Measurements from ENCODE around the gene GRK7. TPM values are rescaled to one million over a fixed set of nuclear protein-coding genes. Genes with fewer than 3 reads are reported as not detected.
"Not testable (repeated sequence)": the region's sequence is repeated elsewhere in the genome, so short reads cannot be mapped to it uniquely, and the experiment has no call there.

The GRK7 gene
- total RNA-seq, 2 experiments from 2014 or later = not detected

GRCh38 chr3:141788750-141789149 is 25.5 kb downstream of the GRK7 start:
- H3K36me3 Mint-ChIP-seq (ENCODE audit: low read depth); H3K4me3 Mint-ChIP-seq; H3K9me3 Mint-ChIP-seq; H3K4me1 Mint-ChIP-seq; H3K27me3 Mint-ChIP-seq; DNase-seq; H3K27ac Mint-ChIP-seq: not testable (repeated sequence)
- ChIA-PET POLR2A (interaction anchor here (0.8 to 1.0 kb wide), 2 partner anchors 8 to 9 kb away, joined by 3 to 5 read pairs; no protein-coding TSS in a partner anchor), CTCF (interaction anchor here (1.4 kb wide), 1 partner anchor 50 kb away, joined by 4 read pairs; the partner anchor contains the start of gene RNF7)

DNA sequence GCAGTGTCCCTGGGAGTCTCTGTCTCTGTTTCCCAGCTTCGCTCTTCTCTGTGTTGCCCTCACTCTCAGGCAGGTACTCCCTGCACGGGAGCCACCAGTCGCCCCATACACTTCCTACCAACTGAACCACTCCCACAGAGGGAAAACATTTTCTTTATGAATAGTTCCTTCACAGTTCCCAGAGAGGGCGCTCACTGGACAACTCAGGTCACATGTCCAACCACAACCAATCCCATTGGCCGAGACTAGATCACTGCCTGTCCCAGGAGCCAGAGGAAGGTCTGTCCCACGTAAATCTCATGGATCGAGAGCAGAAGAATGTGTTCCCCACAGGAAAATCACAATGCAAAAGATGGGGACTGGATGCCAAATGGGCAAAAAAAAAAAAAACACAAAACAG is 26.1 kb downstream of the GRK7 start:
- Mint-ChIP-seq H3K27me3 (no peaks in the 10 kb centered on the region), H3K4me1 (peaks cover 2% of the 10 kb centered on the region), H3K9me3 (no peaks in the 10 kb centered on the region), H3K4me3 (no peak overlapping the region), H3K27ac (no peak overlapping the region), H3K36me3 (ENCODE audit: low read depth) (no peaks in the 10 kb centered on the region)
- ChIA-PET CTCF (interaction anchor here (0.5 kb wide), 1 partner anchor 51 kb away, joined by 4 read pairs; the partner anchor contains the start of gene RNF7), POLR2A (no interaction called here)
- DNase-seq = no peak

DNA sequence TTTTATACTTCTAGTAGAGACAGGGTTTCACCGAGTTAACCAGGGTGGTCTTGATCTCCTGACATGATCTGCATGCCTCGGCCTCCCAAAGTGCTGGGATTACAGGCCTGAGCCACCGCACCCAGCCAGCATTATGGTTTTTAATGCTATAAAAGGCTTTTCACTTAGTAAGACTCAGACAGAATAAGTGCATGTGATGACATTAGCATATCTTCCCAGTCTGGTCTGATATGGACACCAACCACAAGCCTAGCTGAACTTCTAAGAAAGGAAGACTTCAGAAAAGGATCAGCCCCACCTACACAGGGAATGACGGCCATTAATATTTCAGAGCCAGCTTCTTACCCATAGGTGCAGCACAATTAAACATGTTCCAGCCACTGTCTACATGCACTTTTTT is 27.0 kb downstream of the GRK7 start:
- H3K36me3 Mint-ChIP-seq (ENCODE audit: low read depth) = no peaks in the 10 kb centered on the region
- H3K27me3 Mint-ChIP-seq = no peaks in the 10 kb centered on the region
- H3K9me3 Mint-ChIP-seq = no peaks in the 10 kb centered on the region
- no peak overlapping the region for H3K4me3 Mint-ChIP-seq
- ChIA-PET CTCF (no interaction called here), POLR2A (no interaction called here)
- no peak for DNase-seq
- peaks cover 9% of the 10 kb centered on the region for H3K4me1 Mint-ChIP-seq
- H3K27ac Mint-ChIP-seq = no peak overlapping the region

DNA sequence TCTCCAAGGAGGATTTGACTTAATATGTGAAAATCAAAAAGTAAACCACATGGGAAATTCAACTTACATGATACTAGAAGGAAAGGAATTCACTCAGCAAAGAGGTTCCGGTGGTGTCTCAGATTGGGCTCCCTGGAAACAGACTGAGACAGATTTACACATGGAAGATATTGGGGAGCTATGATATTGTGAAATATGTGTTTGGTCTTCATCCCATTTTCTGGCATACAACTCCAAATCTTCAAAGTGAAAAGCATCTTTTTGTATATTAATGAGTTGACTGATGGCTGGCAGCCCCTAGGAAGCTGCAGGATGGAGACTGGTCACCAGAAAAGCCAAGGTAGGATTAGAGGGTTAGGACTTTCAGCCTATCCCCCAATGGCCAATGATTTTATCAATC is 29.3 kb downstream of the GRK7 start:
- Mint-ChIP-seq H3K4me1 (peaks cover 32% of the 10 kb centered on the region), H3K36me3 (ENCODE audit: low read depth) (no peaks in the 10 kb centered on the region), H3K9me3 (no peaks in the 10 kb centered on the region), H3K4me3 (no peak overlapping the region), H3K27me3 (no peaks in the 10 kb centered on the region), H3K27ac (no peak overlapping the region)
- DNase-seq = no peak
- CTCF ChIA-PET = no interaction called here
- POLR2A ChIA-PET = no interaction called here

GRCh38 chr3:141793476-141794260 is 30.5 kb downstream of the GRK7 start:
- Mint-ChIP-seq H3K4me1 (peaks cover 44% of the 10 kb centered on the region), H3K4me3 (no peak overlapping the region), H3K27me3 (no peaks in the 10 kb centered on the region), H3K36me3 (ENCODE audit: low read depth) (no peaks in the 10 kb centered on the region), H3K27ac (no peak overlapping the region), H3K9me3 (no peaks in the 10 kb centered on the region)
- no peak for DNase-seq
- ChIA-PET CTCF (interaction anchor here (1.2 kb wide), 1 partner anchor 55 kb away, joined by 7 read pairs; the partner anchor contains the start of gene RNF7), POLR2A (interaction anchor here (5.1 kb wide), 1 partner anchor 54 kb away, joined by 65 read pairs; the partner anchor contains the start of gene RNF7)

DNA sequence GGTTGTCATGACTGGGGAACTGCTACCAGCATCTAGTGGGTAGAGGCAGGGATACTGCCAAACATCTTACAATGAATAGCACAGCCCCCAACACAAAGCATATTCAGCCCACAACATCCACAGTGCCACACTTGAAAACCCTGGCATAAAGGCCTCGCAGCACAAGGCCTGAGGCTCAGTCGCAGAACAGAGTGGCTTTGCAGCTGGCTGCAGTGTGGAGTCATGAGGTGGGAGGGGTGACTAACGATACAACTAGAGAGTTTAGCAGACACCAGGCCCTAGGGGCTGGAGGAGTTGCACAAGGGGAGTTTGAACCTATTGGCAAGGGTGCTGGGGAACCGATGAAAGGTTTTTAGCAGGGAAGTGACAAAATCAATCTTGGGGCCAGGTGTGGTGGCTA is 32.1 kb downstream of the GRK7 start:
- peaks cover 46% of the 10 kb centered on the region for H3K4me1 Mint-ChIP-seq
- no peak overlapping the region for H3K27ac Mint-ChIP-seq
- H3K36me3 Mint-ChIP-seq (ENCODE audit: low read depth) = no peaks in the 10 kb centered on the region
- H3K27me3 Mint-ChIP-seq = no peaks in the 10 kb centered on the region
- POLR2A ChIA-PET = interaction anchor here (3.2 to 5.1 kb wide), 2 partner anchors 55 to 82 kb away, joined by 31 to 65 read pairs; partner anchors contain the start of genes ATP1B3 and RNF7
- CTCF ChIA-PET = interaction anchor here (1.0 kb wide), 1 partner anchor 56 kb away, joined by 3 read pairs; the partner anchor contains the start of gene RNF7
- no peaks in the 10 kb centered on the region for H3K9me3 Mint-ChIP-seq
- no peak overlapping the region for H3K4me3 Mint-ChIP-seq
- DNase-seq = no peak

DNA sequence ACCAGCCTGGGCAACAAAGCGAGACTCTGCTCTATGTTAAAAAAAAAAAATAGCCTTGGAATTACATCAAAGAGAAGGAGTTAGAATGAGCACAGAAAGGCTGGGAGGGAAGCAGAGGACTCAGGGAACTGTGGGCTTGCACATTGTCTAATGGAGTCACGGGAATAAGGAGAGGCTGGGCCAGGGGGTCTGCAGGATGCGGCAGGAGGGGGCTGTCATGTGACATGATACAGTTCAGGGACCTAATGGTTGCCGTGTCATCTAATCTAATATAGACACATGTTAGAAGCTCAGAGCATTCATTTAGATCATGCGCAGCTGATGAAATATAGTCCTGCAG is 32.5 kb downstream of the GRK7 start:
- no peak overlapping the region for H3K4me3 Mint-ChIP-seq
- ChIA-PET CTCF (interaction anchor here (1.8 to 2.8 kb wide), 3 partner anchors 80 to 117 kb away, joined by 6 to 28 read pairs (median 13); partner anchors contain the start of gene ATP1B3), POLR2A (interaction anchor here (0.9 to 5.1 kb wide), 7 partner anchors 28 to 783 kb away, joined by 3 to 65 read pairs (median 8); partner anchors contain the start of genes ATP1B3, ATR and RNF7)
- DNase-seq = no peak
- peaks cover 46% of the 10 kb centered on the region for H3K4me1 Mint-ChIP-seq
- H3K36me3 Mint-ChIP-seq (ENCODE audit: low read depth) = no peaks in the 10 kb centered on the region
- H3K9me3 Mint-ChIP-seq = peaks cover 3% of the 10 kb centered on the region
- peaks cover 3% of the 10 kb centered on the region for H3K27me3 Mint-ChIP-seq
- H3K27ac Mint-ChIP-seq = peak overlapping the region; percentile 97

GRCh38 chr3:141796081-141796888 is 33.1 kb downstream of the GRK7 start:
- DNase-seq = peak; percentile 80
- ChIA-PET POLR2A (interaction anchor here (0.8 to 5.1 kb wide), 15 partner anchors 8 to 928 kb away, joined by 3 to 65 read pairs (median 5); partner anchors contain the start of genes ATP1B3, ATR, GRK7 and RNF7), CTCF (interaction anchor here (1.0 to 2.8 kb wide), 7 partner anchors 29 to 117 kb away, joined by 4 to 31 read pairs (median 6); partner anchors contain the start of genes ATP1B3 and RNF7)
- Mint-ChIP-seq H3K27me3 (peaks cover 3% of the 10 kb centered on the region), H3K9me3 (peaks cover 3% of the 10 kb centered on the region), H3K4me1 (peaks cover 46% of the 10 kb centered on the region), H3K36me3 (ENCODE audit: low read depth) (no peaks in the 10 kb centered on the region), H3K4me3 (peak overlapping the region; percentile 84), H3K27ac (peak overlapping the region; percentile 97)

- H3K4me3 Mint-ChIP-seq = peak overlapping the region; percentile 84
- no peaks in the 10 kb centered on the region for H3K36me3 Mint-ChIP-seq (ENCODE audit: low read depth)
- peak overlapping the region; percentile 97 for H3K27ac Mint-ChIP-seq
- CTCF ChIA-PET = interaction anchor here (0.8 to 2.8 kb wide), 9 partner anchors 30 to 156 kb away, joined by 3 to 31 read pairs (median 6); partner anchors contain the start of genes ATP1B3 and RNF7
- peaks cover 3% of the 10 kb centered on the region for H3K27me3 Mint-ChIP-seq
- DNase-seq = peak; percentile 58
- peaks cover 46% of the 10 kb centered on the region for H3K4me1 Mint-ChIP-seq
- POLR2A ChIA-PET = interaction anchor here (0.5 to 5.1 kb wide), 23 partner anchors 9 to 927 kb away, joined by 3 to 65 read pairs (median 4); partner anchors contain the start of genes ATP1B3, ATR, GRK7 and RNF7
- peaks cover 3% of the 10 kb centered on the region for H3K9me3 Mint-ChIP-seq
These were observed 33.9 kb downstream of the GRK7 start for GRCh38 chr3:141796889-141797781.

GRCh38 chr3:141797819-141798447 is 34.7 kb downstream of the GRK7 start:
- H3K9me3 Mint-ChIP-seq = peaks cover 3% of the 10 kb centered on the region
- no peaks in the 10 kb centered on the region for H3K36me3 Mint-ChIP-seq (ENCODE audit: low read depth)
- peak; percentile 17 for DNase-seq
- CTCF ChIA-PET = interaction anchor here (0.8 to 2.8 kb wide), 5 partner anchors 59 to 155 kb away, joined by 3 to 31 read pairs (median 13); partner anchors contain the start of genes ATP1B3 and RNF7
- H3K4me3 Mint-ChIP-seq = peak overlapping the region; percentile 84
- H3K27ac Mint-ChIP-seq = peak overlapping the region; percentile 97
- H3K4me1 Mint-ChIP-seq = peaks cover 46% of the 10 kb centered on the region
- H3K27me3 Mint-ChIP-seq = peaks cover 6% of the 10 kb centered on the region
- POLR2A ChIA-PET = interaction anchor here (0.7 to 5.1 kb wide), 17 partner anchors 9 to 486 kb away, joined by 3 to 65 read pairs (median 5); partner anchors contain the start of genes ATP1B3, GRK7 and RNF7

DNA sequence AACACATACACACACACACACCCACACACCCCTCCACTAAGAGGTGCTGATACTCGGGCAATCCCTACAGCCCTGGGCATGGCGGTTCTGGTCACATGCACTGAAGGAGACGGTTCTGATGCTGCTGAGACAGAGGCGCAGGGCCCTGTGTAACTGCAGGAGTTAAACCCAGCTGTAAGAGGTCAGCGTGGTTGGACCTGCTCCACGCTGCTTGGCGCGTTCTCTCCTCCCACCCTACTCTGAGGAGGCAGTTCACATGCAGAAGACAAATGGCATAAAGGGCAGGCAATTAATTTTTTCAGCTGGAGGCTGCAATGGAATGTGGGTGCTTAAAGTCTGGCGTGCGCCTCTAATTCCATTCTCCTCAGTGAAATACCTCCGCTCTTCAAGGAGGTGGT is 35.2 kb downstream of the GRK7 start:
- Mint-ChIP-seq H3K4me1 (peaks cover 46% of the 10 kb centered on the region), H3K27ac (peak overlapping the region; percentile 97), H3K27me3 (peaks cover 6% of the 10 kb centered on the region), H3K36me3 (ENCODE audit: low read depth) (no peaks in the 10 kb centered on the region), H3K4me3 (peak overlapping the region; percentile 84), H3K9me3 (peaks cover 3% of the 10 kb centered on the region)
- CTCF ChIA-PET = interaction anchor here (2.3 to 2.8 kb wide), 2 partner anchors 60 to 115 kb away, joined by 13 to 31 read pairs; partner anchors contain the start of gene RNF7
- POLR2A ChIA-PET = interaction anchor here (1.2 to 5.1 kb wide), 5 partner anchors 54 to 79 kb away, joined by 3 to 65 read pairs (median 31); partner anchors contain the start of genes ATP1B3 and RNF7
- no peak for DNase-seq

Data from activated CD4-positive, alpha-beta memory T cell treated with anti-CD3 and anti-CD28 coated beads, Interleukin-2, amount 10 ng/mL, durations not matched to agents 7 days and 5 days (primary cell).